Mucosa of descending colon (tissue), 3 donors: ENCODE measurements around the gene CHMP4A. TPM values are rescaled to one million over a fixed set of nuclear protein-coding genes. Genes with fewer than 3 reads are reported as not detected.

Experiments
- ATAC-seq: fragments of 200-7000 bp; cut with Tn5 transposase; one replicate; pipeline ENCODE4 v1.9.1; 2020; ENCODE audit warnings: mild to moderate bottlenecking, moderate library complexity
- DNase-seq, 3 donors: peaks; one replicate each; pipeline ENCODE4 v3.0.0-alpha.2; 2020
- H3K36me3 ChIP-seq: fragments of 200-600 bp; one replicate; pipeline ENCODE4 v1.8.0; 2021; ENCODE audit warnings: low read depth, mild to moderate bottlenecking
- H3K4me1 ChIP-seq: fragments of 200-600 bp; one replicate; pipeline ENCODE4 v1.8.0; 2021; ENCODE audit warnings: low read depth, mild to moderate bottlenecking
- H3K4me3 ChIP-seq: fragments of 200-600 bp; one replicate; pipeline ENCODE4 v1.8.0; 2021; ENCODE audit warnings: mild to moderate bottlenecking
- H3K9me3 ChIP-seq: fragments of 200-600 bp; one replicate; pipeline ENCODE4 v1.8.0; 2021; ENCODE audit warnings: mild to moderate bottlenecking
- CTCF ChIP-seq: fragments of 200-600 bp; IDR thresholded peaks from one replicate; pipeline ENCODE4 v1.8.0; 2022; ENCODE audit warnings: antibody characterized with exemption, mild to moderate bottlenecking
- intact Hi-C, 2 donors: fragments of 100-400 bp; cut with DNase I in 1 of 2; cut with micrococcal nuclease in 1 of 2; formaldehyde crosslinking; loops; one replicate each; pipeline versions ENCODE4 v1.11.0 to v1.11.1; 2022; cut with DNase I, micrococcal nuclease
- total RNA-seq, 3 donors: library from RNA; stranded (reverse); fragmentation: NEBNext Ultra II Directional in 2 of 3; extraction: Animal tissue kit (Norgen Biotek cat#: 25700) in 2 of 3; gene quantifications; one replicate each; pipeline versions ENCODE4 v1.2.1 to v1.2.4, GENCODE V29; 2021 to 2023
- donor health status: DM: no; HTN: no; CAD: no; lungs with moderate emphysema.
- donor health status: DM: no; HTN: no; CAD: no.
- donor health status: DM: no; HTN: yes; CAD: no.

Gene CHMP4A
- total RNA-seq, 3 donors from 2014 or later: 47.6 to 67.8 (median 49.5) TPM

DNA sequence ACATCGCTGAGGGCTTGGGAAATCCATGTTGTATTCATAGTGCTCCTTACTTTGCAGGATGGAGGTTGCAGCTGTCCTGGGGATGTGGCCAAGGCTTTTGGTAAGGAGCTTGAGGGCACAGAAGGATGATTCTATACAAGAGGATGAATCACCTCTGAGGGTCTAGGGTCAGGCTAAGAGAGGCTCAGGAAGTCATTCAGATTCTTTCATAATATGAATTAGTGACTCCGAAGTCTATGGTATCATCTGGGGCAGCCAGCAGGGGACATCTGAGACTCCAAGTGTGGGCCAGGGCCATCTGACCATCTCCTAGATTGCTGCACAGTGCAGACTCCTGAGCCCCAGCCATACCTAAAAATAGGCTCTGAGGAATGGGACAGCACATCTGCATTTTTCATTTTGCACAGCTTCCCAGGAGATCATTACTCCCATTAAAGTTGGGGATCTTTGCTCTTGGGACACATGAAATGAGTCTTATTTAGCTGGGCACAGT lies 24.2 kb upstream of the CHMP4A start:
- ATAC-seq (no peak), DNase-seq (peak in 1 of 3 donors; percentile 3)
- H3K36me3 ChIP-seq: peaks cover 5% of the 10 kb centered on the region
- peaks cover 26% of the 10 kb centered on the region for H3K4me1 ChIP-seq
- TF ChIP-seq CTCF: no peak
- no peak overlapping the region for H3K4me3 ChIP-seq
- no peaks in the 10 kb centered on the region for H3K9me3 ChIP-seq
- intact Hi-C loops: no loop called here

GRCh38 chr14:24236689-24237462 lies 23.6 kb upstream of the CHMP4A start:
- Histone ChIP-seq H3K4me3 (no peak overlapping the region), H3K36me3 (peaks cover 5% of the 10 kb centered on the region)

DNA sequence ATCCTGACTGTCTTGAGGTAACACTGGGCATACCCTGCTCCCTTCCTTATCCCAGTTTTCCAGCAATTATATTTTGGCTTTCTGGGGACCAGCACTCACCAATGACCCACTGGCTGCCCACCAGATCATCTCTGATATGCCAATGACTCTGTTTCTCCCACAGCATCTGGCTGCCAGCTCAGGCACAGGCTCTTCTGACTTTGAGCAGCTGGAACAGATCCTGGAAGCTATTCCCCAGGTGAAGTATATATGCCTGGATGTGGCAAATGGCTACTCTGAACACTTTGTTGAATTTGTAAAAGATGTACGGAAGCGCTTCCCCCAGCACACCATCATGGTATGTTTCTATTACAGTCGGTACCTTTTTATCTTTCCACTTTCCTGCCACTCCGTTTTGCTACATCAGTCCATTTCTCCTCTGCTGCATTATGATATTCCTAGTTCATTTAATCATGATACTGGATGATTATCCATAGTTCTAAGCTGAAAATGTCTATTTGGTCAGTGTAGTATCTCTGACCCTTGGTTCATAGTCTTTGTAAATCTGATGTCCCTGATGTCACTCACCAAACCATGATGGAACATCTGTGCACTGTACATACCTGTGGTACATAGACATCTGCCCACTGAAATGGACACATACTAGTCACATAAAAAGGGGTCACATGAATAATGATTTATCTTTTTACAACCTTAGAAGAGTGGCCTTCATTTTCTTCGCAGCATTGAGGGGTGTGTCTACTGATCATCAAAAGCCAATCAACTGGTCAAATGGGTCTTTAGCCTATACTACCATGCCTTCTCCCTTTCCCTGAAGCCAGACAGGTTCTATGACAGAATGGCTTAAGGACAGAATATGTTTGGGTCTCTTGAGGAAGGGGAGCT lies 22.8 kb upstream of the CHMP4A start:
- no peak for TF ChIP-seq CTCF
- intact Hi-C loops: no loop called here
- H3K4me3 ChIP-seq: no peak overlapping the region
- peaks cover 5% of the 10 kb centered on the region for H3K36me3 ChIP-seq
- peaks cover 23% of the 10 kb centered on the region for H3K4me1 ChIP-seq
- peak in 1 of 3 donors; percentile 7 for DNase-seq
- H3K9me3 ChIP-seq: no peaks in the 10 kb centered on the region
- ATAC-seq: no peak

More at GRCh38 chr14:24236689-24237462, 23.6 kb upstream of the CHMP4A start:
- intact Hi-C loops: no loop called here
- Histone ChIP-seq H3K4me1 (peaks cover 26% of the 10 kb centered on the region), H3K9me3 (no peaks in the 10 kb centered on the region)
- no peak for ATAC-seq
- no peak for DNase-seq
- no peak for TF ChIP-seq CTCF

GRCh38 chr14:24234095-24235005 lies 21.1 kb upstream of the CHMP4A start:
- DNase-seq (no peak), ATAC-seq (no peak)
- intact Hi-C loops: no loop called here
- H3K36me3 ChIP-seq: peaks cover 5% of the 10 kb centered on the region
- H3K4me3 ChIP-seq: no peak overlapping the region
- H3K4me1 ChIP-seq: peaks cover 12% of the 10 kb centered on the region
- H3K9me3 ChIP-seq: no peaks in the 10 kb centered on the region
- no peak for TF ChIP-seq CTCF

DNA sequence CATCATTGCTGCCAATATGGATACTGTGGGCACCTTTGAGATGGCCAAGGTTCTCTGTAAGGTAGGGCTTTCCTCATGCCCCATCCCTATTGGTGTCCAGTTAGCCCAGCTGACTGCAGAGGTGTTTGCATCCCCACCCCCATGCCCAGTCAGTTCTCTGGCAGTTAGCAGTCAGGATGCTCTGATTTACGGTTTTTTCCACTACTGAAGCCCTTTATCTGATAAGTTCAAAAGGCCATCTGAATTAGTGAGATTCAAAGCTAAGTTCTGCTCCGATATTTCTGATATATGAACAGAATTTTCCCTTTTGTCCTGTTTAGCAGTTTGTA lies 20.2 kb upstream of the CHMP4A start:
- Histone ChIP-seq H3K36me3 (peaks cover 5% of the 10 kb centered on the region), H3K4me1 (peaks cover 12% of the 10 kb centered on the region), H3K4me3 (no peak overlapping the region), H3K9me3 (no peaks in the 10 kb centered on the region)
- no peak for DNase-seq
- no peak for ATAC-seq
- intact Hi-C loops: no loop called here
- TF ChIP-seq CTCF: no peak
